Measurements from ENCODE around the gene TMEM271. TPM values are rescaled to one million over a fixed set of nuclear protein-coding genes. Genes with fewer than 3 reads are reported as not detected.
"Not testable (repeated sequence)": the region's sequence is repeated elsewhere in the genome, so short reads cannot be mapped to it uniquely, and the experiment has no call there.

TMEM271 gene
- polyA plus RNA-seq, 3 donors from 2014 or later: not detected

DNA sequence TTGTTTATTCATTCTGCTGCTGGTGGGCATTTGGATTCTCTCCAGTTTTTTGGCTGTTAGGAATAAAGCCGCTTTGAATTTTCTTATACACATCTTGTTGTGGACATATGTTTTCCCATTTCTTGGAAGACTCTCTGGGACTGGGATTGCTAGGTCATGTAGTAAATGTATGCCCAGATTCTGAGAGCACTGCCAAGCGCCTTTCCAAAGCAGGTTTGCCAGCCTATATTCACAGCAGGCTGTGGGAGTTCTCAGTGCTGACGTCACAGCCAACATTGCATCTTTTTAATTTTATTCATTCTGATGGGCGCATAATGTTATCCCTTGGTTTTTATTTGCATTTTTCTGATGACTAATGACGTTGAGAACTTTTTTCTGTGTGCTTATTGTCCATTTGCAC lies 24.1 kb downstream of the TMEM271 start:
- no peak for DNase-seq
- Mint-ChIP-seq H3K9me3 (peaks cover 0 to 20% (median 6%) of the 10 kb centered on the region in 6 donors), H3K27me3 (ENCODE audit: low read depth in 3 of 3) (peaks cover 0 to 2% (median 0%) of the 10 kb centered on the region in 3 donors), H3K4me1 (no peaks in the 10 kb centered on the region), H3K4me3 (no peak overlapping the region), H3K27ac (no peak overlapping the region), H3K36me3 (peaks cover 0 to 6% (median 0%) of the 10 kb centered on the region in 3 donors)

DNA sequence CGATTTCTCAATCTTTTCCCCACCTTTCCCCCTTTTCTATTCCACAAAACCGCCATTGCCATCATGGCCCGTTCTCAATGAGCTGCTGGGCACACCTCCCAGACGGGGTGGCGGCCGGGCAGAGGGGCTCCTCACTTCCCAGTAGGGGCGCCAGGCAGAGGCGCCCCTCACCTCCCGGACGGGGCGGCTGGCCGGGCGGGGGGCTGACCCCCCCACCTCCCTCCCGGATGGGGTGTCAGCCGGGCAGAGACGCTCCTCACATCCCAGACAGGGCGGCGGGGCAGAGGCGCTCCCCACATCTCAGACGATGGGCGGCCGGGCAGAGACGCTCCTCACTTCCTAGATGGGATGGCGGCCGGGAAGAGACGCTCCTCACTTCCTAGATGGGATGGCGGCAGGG lies 25.8 kb downstream of the TMEM271 start:
- H3K4me3 Mint-ChIP-seq, H3K27ac Mint-ChIP-seq, H3K4me1 Mint-ChIP-seq, DNase-seq, H3K36me3 Mint-ChIP-seq: not testable (repeated sequence)
- Mint-ChIP-seq H3K27me3 (ENCODE audit: low read depth in 3 of 3) (peaks cover 0 to 12% (median 2%) of the 10 kb centered on the region in 3 donors), H3K9me3 (peaks cover 0 to 25% (median 7%) of the 10 kb centered on the region in 6 donors)

DNA sequence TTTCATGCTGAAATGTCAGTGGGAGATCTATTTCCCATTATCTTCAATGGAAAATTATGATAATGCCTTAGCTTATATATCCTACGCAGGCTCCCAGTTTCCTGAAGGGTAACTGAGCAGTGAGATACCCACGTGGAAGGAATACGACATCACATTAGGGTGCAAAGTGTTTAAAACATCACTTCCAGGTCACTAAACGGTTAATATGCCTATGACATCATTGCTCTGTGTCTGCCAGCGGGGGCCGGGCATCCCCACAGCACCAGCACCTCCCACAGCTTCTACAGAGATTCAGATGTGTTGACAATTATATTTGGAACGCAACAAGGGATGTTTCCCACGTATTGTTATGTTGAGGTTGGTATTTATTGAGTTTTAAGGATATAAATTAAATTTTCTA lies 27.1 kb downstream of the TMEM271 start:
- Mint-ChIP-seq H3K4me1 (no peaks in the 10 kb centered on the region), H3K4me3 (no peak overlapping the region), H3K9me3 (peaks cover 0 to 28% (median 7%) of the 10 kb centered on the region in 6 donors), H3K36me3 (peaks cover 0 to 6% (median 3%) of the 10 kb centered on the region in 3 donors), H3K27me3 (ENCODE audit: low read depth in 3 of 3) (peaks cover 0 to 12% (median 2%) of the 10 kb centered on the region in 3 donors), H3K27ac (no peak overlapping the region)
- no peak for DNase-seq

- Mint-ChIP-seq H3K27ac (no peak overlapping the region), H3K4me3 (no peak overlapping the region), H3K27me3 (ENCODE audit: low read depth in 3 of 3) (peaks cover 1 to 12% (median 2%) of the 10 kb centered on the region in 3 donors), H3K4me1 (no peaks in the 10 kb centered on the region), H3K9me3 (peaks cover 0 to 22% (median 5%) of the 10 kb centered on the region in 6 donors), H3K36me3 (peaks cover 0 to 3% (median 0%) of the 10 kb centered on the region in 3 donors)
- no peak for DNase-seq
These were observed 30.5 kb downstream of the TMEM271 start for GRCh38 chr4:545612-546011.

DNA sequence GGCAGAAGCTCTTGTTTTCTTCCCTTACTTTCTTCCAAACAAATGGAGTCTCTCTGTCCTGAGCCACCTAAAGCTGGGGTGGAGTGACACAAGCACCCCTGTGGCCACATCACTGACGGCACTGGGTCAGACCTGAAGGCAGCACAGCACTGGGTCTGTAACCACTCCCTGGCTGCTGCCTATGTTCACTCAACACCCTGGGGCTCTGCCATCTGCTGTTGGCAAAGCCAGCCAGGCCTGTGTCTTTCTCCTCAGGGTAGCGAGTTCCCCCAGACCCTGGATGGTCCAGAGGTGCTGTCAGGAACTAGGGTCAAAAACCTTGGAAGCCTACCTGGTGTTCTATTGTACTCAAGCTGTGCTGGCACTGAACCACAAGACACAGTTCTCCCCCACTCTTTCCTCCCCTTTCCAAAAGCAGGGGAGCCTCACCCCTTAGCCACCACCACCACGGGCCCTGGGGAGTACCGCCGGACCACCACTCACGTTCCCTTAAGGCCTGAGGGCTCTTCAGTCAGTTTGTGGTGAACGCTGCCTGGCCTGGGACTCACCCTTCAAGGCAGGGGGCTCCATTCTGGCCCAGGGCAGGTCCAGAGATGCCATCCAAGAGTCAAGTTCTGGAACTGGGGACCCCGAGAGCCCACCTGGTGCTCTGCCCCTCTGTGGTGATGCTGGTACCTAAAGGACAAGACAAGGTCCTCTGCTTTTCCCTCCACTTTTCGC lies 31.5 kb downstream of the TMEM271 start:
- no peak overlapping the region for H3K27ac Mint-ChIP-seq
- peaks cover 0 to 3% (median under 1%) of the 10 kb centered on the region in 3 donors for H3K36me3 Mint-ChIP-seq
- peaks cover 1 to 12% (median 2%) of the 10 kb centered on the region in 3 donors for H3K27me3 Mint-ChIP-seq (ENCODE audit: low read depth in 3 of 3)
- H3K4me1 Mint-ChIP-seq: no peaks in the 10 kb centered on the region
- H3K4me3 Mint-ChIP-seq: no peak overlapping the region
- no peak for DNase-seq
- H3K9me3 Mint-ChIP-seq: peaks cover 0 to 22% (median 4%) of the 10 kb centered on the region in 6 donors

GRCh38 chr4:541271-541670 lies 34.8 kb downstream of the TMEM271 start:
- H3K27me3 Mint-ChIP-seq (ENCODE audit: low read depth in 3 of 3): peaks cover 1 to 6% (median 2%) of the 10 kb centered on the region in 3 donors
- no peak for DNase-seq
- no peaks in the 10 kb centered on the region for H3K4me1 Mint-ChIP-seq
- no peak overlapping the region for H3K4me3 Mint-ChIP-seq
- peaks cover 12 to 25% (median 19%) of the 10 kb centered on the region in 3 donors for H3K36me3 Mint-ChIP-seq
- H3K27ac Mint-ChIP-seq: no peak overlapping the region
- H3K9me3 Mint-ChIP-seq: peaks cover 0 to 18% (median 3%) of the 10 kb centered on the region in 6 donors

GRCh38 chr4:538542-539142 lies 37.5 kb downstream of the TMEM271 start:
- Mint-ChIP-seq H3K9me3 (peaks cover 0 to 6% (median under 1%) of the 10 kb centered on the region in 6 donors), H3K4me3 (no peak overlapping the region), H3K36me3 (peaks cover 15 to 32% (median 20%) of the 10 kb centered on the region in 3 donors), H3K4me1 (no peaks in the 10 kb centered on the region), H3K27me3 (ENCODE audit: low read depth in 3 of 3) (peaks cover 0 to 1% (median 0%) of the 10 kb centered on the region in 3 donors), H3K27ac (no peak overlapping the region)
- no peak for DNase-seq

DNA sequence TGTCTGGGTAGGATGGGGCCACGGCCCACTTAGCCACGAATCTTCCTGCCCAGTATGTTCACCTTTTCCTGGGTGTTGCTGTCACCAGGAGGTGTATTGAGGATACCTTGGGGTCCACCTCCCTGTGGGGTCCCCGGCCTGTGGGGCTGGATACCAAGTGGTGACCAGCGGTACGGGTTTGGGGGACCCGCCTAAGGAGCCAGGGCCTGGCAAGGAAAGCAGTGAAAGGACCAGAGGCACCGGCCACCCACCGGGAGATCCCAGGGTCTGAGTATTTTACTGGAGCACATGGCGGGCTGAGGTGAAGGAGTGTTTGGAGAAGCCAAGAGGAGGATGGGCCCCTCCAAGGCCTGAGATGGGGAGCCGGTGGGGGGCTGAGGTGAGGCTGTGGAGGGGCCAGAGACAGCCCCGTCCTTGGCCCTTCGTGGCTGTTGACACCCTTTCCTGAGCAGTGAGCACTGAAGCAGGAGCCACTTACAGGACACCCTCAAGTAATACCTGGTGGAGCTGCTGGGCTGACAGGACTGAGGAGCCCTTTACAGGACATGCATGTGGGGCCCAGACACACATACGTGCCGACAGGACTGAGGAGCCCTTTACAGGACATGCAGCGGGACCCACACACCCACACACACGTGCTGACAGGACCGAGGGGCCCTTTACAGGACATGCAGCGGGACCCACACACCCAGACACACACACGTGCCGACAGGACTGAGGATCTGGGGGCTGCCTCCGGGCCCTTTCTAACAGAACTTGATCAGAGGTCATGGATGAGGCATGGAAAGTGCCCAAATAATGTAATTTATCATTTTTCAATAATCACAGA lies 38.4 kb downstream of the TMEM271 start:
- peaks cover 17 to 36% (median 22%) of the 10 kb centered on the region in 3 donors for H3K36me3 Mint-ChIP-seq
- H3K4me1 Mint-ChIP-seq: no peaks in the 10 kb centered on the region
- H3K4me3 Mint-ChIP-seq: no peak overlapping the region
- peaks cover 0 to 3% (median 0%) of the 10 kb centered on the region in 3 donors for H3K27me3 Mint-ChIP-seq (ENCODE audit: low read depth in 3 of 3)
- no peak for DNase-seq
- H3K9me3 Mint-ChIP-seq: peaks cover 0 to 1% (median 0%) of the 10 kb centered on the region in 6 donors
- H3K27ac Mint-ChIP-seq: no peak overlapping the region

- Mint-ChIP-seq H3K9me3 (peaks cover 0 to 2% (median 0%) of the 10 kb centered on the region in 6 donors), H3K4me1 (no peaks in the 10 kb centered on the region), H3K36me3 (peaks cover 21 to 42% (median 26%) of the 10 kb centered on the region in 3 donors), H3K27ac (no peak overlapping the region), H3K4me3 (no peak overlapping the region), H3K27me3 (ENCODE audit: low read depth in 3 of 3) (peaks cover 0 to 3% (median 0%) of the 10 kb centered on the region in 3 donors)
- DNase-seq: no peak
These were observed 39.6 kb downstream of the TMEM271 start for GRCh38 chr4:536351-536972.

DNA sequence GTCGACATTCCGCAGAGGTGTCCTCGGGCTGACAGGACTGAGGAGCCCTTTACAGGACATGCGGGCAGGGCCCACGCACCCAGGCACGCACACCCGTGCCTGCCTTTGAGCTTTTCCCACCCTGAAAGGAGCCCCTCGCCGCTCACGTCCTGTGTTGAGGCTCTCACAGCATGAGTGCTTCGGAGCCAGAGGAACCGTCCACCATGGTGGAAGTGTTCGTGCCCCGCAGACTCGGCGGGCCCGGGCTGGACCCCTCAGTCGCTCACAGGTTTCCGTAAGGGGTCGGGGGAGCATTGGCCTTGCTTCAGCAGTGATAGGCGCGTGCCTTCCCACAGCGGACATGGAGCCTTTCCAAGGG lies 40.2 kb downstream of the TMEM271 start:
- Mint-ChIP-seq H3K9me3 (peaks cover 0 to 2% (median 0%) of the 10 kb centered on the region in 6 donors), H3K27me3 (ENCODE audit: low read depth in 3 of 3) (peaks cover 0 to 2% (median 0%) of the 10 kb centered on the region in 3 donors), H3K4me3 (no peak overlapping the region), H3K27ac (no peak overlapping the region), H3K4me1 (no peaks in the 10 kb centered on the region), H3K36me3 (peaks cover 21 to 46% (median 26%) of the 10 kb centered on the region in 3 donors)
- no peak for DNase-seq

DNA sequence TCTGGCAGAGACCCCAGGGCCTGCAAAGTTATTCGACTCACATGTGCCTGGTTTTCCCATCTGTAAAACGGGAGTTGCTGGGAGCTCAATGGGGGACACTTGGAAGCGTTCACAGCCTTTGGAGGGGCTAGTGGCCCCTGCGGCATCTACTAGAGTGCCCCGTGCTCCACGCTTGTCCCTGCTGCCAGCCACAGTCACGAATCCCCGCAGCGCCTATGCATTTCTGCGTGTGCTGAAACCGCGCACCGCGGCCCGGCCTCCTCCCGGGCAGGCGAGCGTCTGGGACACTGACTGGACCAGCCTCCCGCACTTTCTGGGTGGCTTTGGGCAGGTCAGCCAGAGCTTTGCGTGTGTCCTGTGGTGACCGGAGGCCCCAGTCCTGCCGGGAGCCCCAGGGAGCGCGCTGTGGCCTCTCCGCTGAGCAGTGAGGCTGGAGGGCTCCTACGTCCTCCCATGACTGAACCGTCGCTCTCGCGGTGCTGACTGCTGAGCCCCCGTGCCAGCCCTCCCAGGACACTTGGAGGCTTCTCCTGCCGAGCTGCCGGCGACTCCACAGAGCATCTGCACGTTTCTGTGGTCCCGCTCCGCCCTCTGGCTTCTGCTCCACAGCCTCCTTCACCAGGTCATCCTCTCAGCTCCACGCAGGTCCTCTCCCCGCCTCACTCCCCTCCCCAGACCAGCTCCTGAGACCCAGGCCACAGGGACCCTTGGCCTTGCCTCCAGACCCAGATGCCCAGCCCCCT lies 40.7 kb downstream of the TMEM271 start:
- peaks cover 0 to 2% of the 10 kb centered on the region in 2 donors for H3K4me1 Mint-ChIP-seq
- no peak for DNase-seq
- H3K4me3 Mint-ChIP-seq: no peak overlapping the region
- H3K27ac Mint-ChIP-seq: no peak overlapping the region
- peaks cover 26 to 52% (median 29%) of the 10 kb centered on the region in 3 donors for H3K36me3 Mint-ChIP-seq
- peaks cover 0 to 2% (median 0%) of the 10 kb centered on the region in 6 donors for H3K9me3 Mint-ChIP-seq
- peaks cover 0 to 2% (median 0%) of the 10 kb centered on the region in 3 donors for H3K27me3 Mint-ChIP-seq (ENCODE audit: low read depth in 3 of 3)

DNA sequence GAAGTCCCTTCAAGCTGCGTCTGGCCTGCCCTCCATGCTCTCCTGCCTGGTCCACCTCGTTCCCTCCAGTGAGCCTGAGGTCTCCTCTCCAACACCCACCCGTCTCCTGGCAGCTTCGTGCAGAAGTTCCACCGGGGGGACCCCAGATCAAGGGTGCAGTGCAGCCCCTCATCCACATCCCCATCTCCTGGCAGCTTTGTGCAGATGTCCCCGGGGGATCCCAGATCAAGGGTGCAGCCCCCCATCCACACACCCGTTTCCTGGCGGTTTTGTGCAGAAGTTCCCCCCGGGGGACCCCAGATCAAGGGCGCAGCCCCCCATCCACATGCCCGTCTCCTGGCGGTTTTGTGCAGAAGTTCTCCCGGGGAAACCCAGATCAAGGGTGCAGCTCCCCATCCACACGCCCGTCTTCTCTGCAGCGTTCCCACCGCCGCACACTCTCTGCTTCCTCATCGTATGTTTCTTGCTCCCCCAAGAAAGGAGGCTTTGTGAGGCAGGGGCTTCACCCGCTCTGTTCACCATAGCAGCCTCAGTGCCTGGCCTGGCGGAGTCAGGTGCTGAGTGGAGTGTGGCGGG lies 41.4 kb downstream of the TMEM271 start:
- Mint-ChIP-seq H3K9me3 (peaks cover 0 to 2% (median 0%) of the 10 kb centered on the region in 6 donors), H3K27me3 (ENCODE audit: low read depth in 3 of 3) (peaks cover 0 to 2% (median 0%) of the 10 kb centered on the region in 3 donors), H3K4me1 (peaks cover 0 to 8% of the 10 kb centered on the region in 2 donors), H3K4me3 (no peak overlapping the region), H3K27ac (no peak overlapping the region), H3K36me3 (peaks cover 27 to 58% (median 35%) of the 10 kb centered on the region in 3 donors)
- DNase-seq: no peak
